A673 (cell line): ENCODE results near the gene PLIN5. TPM values are rescaled to one million over a fixed set of nuclear protein-coding genes. Genes with fewer than 3 reads are reported as not detected.

Source experiments
- BruUV-seq: library from RNA; stranded (reverse); fragments of 400-500 nt; replicated peaks from 2 replicates; lab custom pipeline; 2021; lab: Mats Ljungman, UMichigan
- CTCF ChIA-PET: fragments of 300-600 bp; sonication (Branson Sonifier 250); formaldehyde crosslinking; loops from one replicate; lab custom pipeline; 2022; ENCODE audit warnings: antibody characterized with exemption; lab: Charles Lee
- POLR2A ChIA-PET: fragments of 300-600 bp; sonication (Branson Sonifier 250); formaldehyde crosslinking; loops from one replicate; lab custom pipeline; 2022; ENCODE audit warnings: antibody characterized with exemption; ENCODE audit not compliant: low non-redundant PET; lab: Charles Lee
- DNase-seq: peaks from one replicate; pipeline ENCODE4 v3.0.0-alpha.2; 2015; ENCODE audit warnings: low spot score
- H3K27ac ChIP-seq: fragments of 200-600 bp; sonication (generic); 2 replicates; pipeline ENCODE4 v1.5.1; 2016; ENCODE audit warnings: mixed run types, low read depth, mild to moderate bottlenecking, mixed read lengths, antibody characterized with exemption, low read length; ENCODE audit not compliant: poor library complexity, severe bottlenecking
- H3K27me3 ChIP-seq: fragments of 200-600 bp; sonication (generic); replicated peaks from 2 replicates; pipeline ENCODE4 v1.6.1; 2017; ENCODE audit warnings: mixed run types, low read depth, mild to moderate bottlenecking, mixed read lengths, antibody characterized with exemption, low read length; ENCODE audit not compliant: insufficient read depth, poor library complexity
- H3K36me3 ChIP-seq: fragments of 200-600 bp; sonication (generic); 2 replicates; pipeline ENCODE4 v1.6.1; 2016; ENCODE audit warnings: mixed run types, mild to moderate bottlenecking, mixed read lengths, antibody characterized with exemption, low read length; ENCODE audit not compliant: insufficient read depth, poor library complexity, severe bottlenecking
- H3K4me1 ChIP-seq: fragments of 200-600 bp; sonication (generic); 2 replicates; pipeline ENCODE4 v1.6.1; 2017; ENCODE audit warnings: mixed run types, mild to moderate bottlenecking, mixed read lengths, antibody characterized with exemption, low read length; ENCODE audit not compliant: insufficient read depth, poor library complexity, severe bottlenecking
- H3K4me3 ChIP-seq: fragments of 200-600 bp; sonication (generic); 2 replicates; pipeline ENCODE4 v1.5.1; 2016; ENCODE audit warnings: low read depth, mixed run types, mild to moderate bottlenecking, mixed read lengths, low read length; ENCODE audit not compliant: poor library complexity, severe bottlenecking
- H3K9me3 ChIP-seq: fragments of 200-600 bp; sonication (generic); 2 replicates; pipeline ENCODE4 v1.6.1; 2016; ENCODE audit warnings: mixed run types, low read depth, mild to moderate bottlenecking, mixed read lengths, antibody characterized with exemption, low read length; ENCODE audit not compliant: poor library complexity, severe bottlenecking
- CTCF ChIP-seq: fragments of 300-800, 200-600 bp; sonication (generic); conservative IDR thresholded peaks from 2 replicates; pipeline ENCODE4 v1.5.1; 2017; ENCODE audit warnings: low read depth, mild to moderate bottlenecking, antibody characterized with exemption, low read length, moderate library complexity, mixed read lengths
- EZH2 ChIP-seq: fragments of 200-600 bp; sonication (generic); IDR thresholded peaks from 2 replicates; pipeline ENCODE4 v1.6.1; 2017; ENCODE audit warnings: borderline replicate concordance, low read depth, mild to moderate bottlenecking, mixed read lengths, antibody characterized with exemption, low read length; ENCODE audit not compliant: poor library complexity, severe bottlenecking
- intact Hi-C: fragments of 100-400 bp; cut with micrococcal nuclease; formaldehyde crosslinking; loops from one replicate; pipeline ENCODE4 v1.10.0; 2022; ENCODE audit not compliant: unreplicated experiment
- total RNA-seq: library from RNA; stranded (reverse); gene quantifications from 2 replicates; pipeline ENCODE4 v1.2.3, GENCODE V29; 2021

PLIN5 gene
- total RNA-seq, 1 experiment from 2014 or later, result 3.0 TPM

DNA sequence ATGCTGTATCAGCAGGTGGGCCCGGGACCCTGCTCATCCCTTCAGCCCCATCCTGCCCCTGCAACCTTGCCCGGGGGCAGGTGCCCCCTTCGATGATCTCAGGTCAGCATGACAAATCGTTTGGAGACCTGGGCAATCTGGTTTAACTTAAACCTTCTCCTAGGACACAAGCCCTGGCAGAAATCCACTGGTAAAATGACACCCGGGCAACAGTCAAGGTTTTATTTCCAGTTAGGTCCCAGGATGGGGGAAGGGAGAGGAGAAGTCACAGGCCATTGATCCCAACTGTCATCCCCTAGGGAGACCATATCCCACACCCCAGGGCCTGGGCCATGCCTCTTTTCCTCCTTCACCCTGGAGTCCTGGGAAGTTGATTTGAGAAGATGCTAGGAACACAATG, 1.8 kb upstream of the PLIN5 start:
- H3K4me1 ChIP-seq, result peaks cover 20% of the 10 kb centered on the region
- H3K36me3 ChIP-seq, result no peaks in the 10 kb centered on the region
- no peak overlapping the region for H3K4me3 ChIP-seq
- no TSS peak for BruUV-seq
- TF ChIP-seq EZH2, result no peak
- H3K9me3 ChIP-seq, result no peaks in the 10 kb centered on the region
- H3K27me3 ChIP-seq, result no peaks in the 10 kb centered on the region
- no peak for DNase-seq
- ChIA-PET POLR2A (no interaction called here), CTCF (no interaction called here)
- intact Hi-C loops, result no loop called here
- no peak overlapping the region for H3K27ac ChIP-seq

GRCh38 chr19:4533835-4534424, 1.1 kb downstream of the PLIN5 start:
- no peaks in the 10 kb centered on the region for H3K36me3 ChIP-seq
- TF ChIP-seq CTCF, result no peak
- no peak for TF ChIP-seq EZH2
- H3K9me3 ChIP-seq, result no peaks in the 10 kb centered on the region
- no peaks in the 10 kb centered on the region for H3K27me3 ChIP-seq
- CTCF ChIA-PET, result no interaction called here
- H3K4me3 ChIP-seq, result no peak overlapping the region
- intact Hi-C loops, result no loop called here
- POLR2A ChIA-PET, result no interaction called here
- BruUV-seq, result TSS peak; percentile 38
- peaks cover 13% of the 10 kb centered on the region for H3K4me1 ChIP-seq
- no peak for DNase-seq
- no peak overlapping the region for H3K27ac ChIP-seq

GRCh38 chr19:4533334-4533733, 1.7 kb downstream of the PLIN5 start:
- no peak for DNase-seq
- H3K4me1 ChIP-seq, result peaks cover 13% of the 10 kb centered on the region
- TF ChIP-seq EZH2 (no peak), CTCF (no peak)
- H3K27ac ChIP-seq, result no peak overlapping the region
- no peak overlapping the region for H3K4me3 ChIP-seq
- intact Hi-C loops, result no loop called here
- no peaks in the 10 kb centered on the region for H3K36me3 ChIP-seq
- no TSS peak for BruUV-seq
- ChIA-PET POLR2A (no interaction called here), CTCF (no interaction called here)
- H3K9me3 ChIP-seq, result no peaks in the 10 kb centered on the region
- H3K27me3 ChIP-seq, result no peaks in the 10 kb centered on the region

GRCh38 chr19:4531562-4532165, 3.4 kb downstream of the PLIN5 start:
- CTCF ChIA-PET, result no interaction called here
- Histone ChIP-seq H3K4me3 (no peak overlapping the region), H3K4me1 (peaks cover 13% of the 10 kb centered on the region), H3K27ac (no peak overlapping the region), H3K36me3 (no peaks in the 10 kb centered on the region), H3K9me3 (no peaks in the 10 kb centered on the region), H3K27me3 (no peaks in the 10 kb centered on the region)
- BruUV-seq, result no TSS peak
- intact Hi-C loops, result no loop called here
- POLR2A ChIA-PET, result interaction anchor here (0.7 kb wide), 1 partner anchor 1225 kb away, joined by 5 read pairs; no protein-coding TSS in a partner anchor
- TF ChIP-seq CTCF (no peak), EZH2 (no peak)
- DNase-seq, result no peak
